T47D (cell line): ENCODE measurements around the gene GGCT.
"Not testable (repeated sequence)": the region's sequence is repeated elsewhere in the genome, so short reads cannot be mapped to it uniquely, and the experiment has no call there.

Experiments
- DNase-seq, 2 experiments: peaks; one replicate each; pipeline versions ENCODE4 v3.0.0 to v3.0.0-alpha.2; 2011 to 2012; ENCODE audit warnings: low read depth in 1 of 2, low spot score in 1 of 2
- JUND ChIP-seq: IDR thresholded peaks from 2 replicates; pipeline ENCODE4 v1.6.1; 2012; ENCODE audit warnings: low read depth
- in situ Hi-C: cut with HindIII; loops from 2 replicates; pipeline ENCODE4 v1.10.0; 2016; ENCODE audit warnings: low sequenced_read_pairs, low pct_unique_long_range_greater_than_20kb

GGCT gene

GRCh38 chr7:30504301-30505173, at the start of gene GGCT:
Gene GGCT, minus strand, starts transcription at chr7:30504829. Its CDS starts 120 bp downstream, at chr7:30504709.
- DNase-seq = peak; percentile 95 to 99
- no peak for TF ChIP-seq JUND
- in situ Hi-C loops = no loop called here

- no peak for DNase-seq
- TF ChIP-seq JUND = no peak
- in situ Hi-C loops = no loop called here
Observed at GRCh38 chr7:30553546-30553945, 48.9 kb upstream of the GGCT start.

- in situ Hi-C loops = no loop called here
- no peak for DNase-seq
- TF ChIP-seq JUND = no peak
Observed at GRCh38 chr7:30553141-30553540, 48.5 kb upstream of the GGCT start.

GRCh38 chr7:30552330-30552729, 47.7 kb upstream of the GGCT start:
- no peak for TF ChIP-seq JUND
- in situ Hi-C loops = no loop called here
- no peak for DNase-seq

- DNase-seq = no peak
- no peak for TF ChIP-seq JUND
- in situ Hi-C loops = no loop called here
Observed at GRCh38 chr7:30549931-30550493, 45.4 kb upstream of the GGCT start.

- peak; percentile 74 to 88 for DNase-seq
- in situ Hi-C loops = no loop called here
- TF ChIP-seq JUND = no peak
Observed at GRCh38 chr7:30548845-30549244, 44.2 kb upstream of the GGCT start.

GRCh38 chr7:30546596-30546995, 42.0 kb upstream of the GGCT start:
- TF ChIP-seq JUND = no peak
- in situ Hi-C loops = no loop called here
- DNase-seq = no peak

- in situ Hi-C loops = no loop called here
- DNase-seq = no peak
- TF ChIP-seq JUND = no peak
Observed at GRCh38 chr7:30545791-30546555, 41.3 kb upstream of the GGCT start.

- no peak for TF ChIP-seq JUND
- no peak for DNase-seq
- in situ Hi-C loops = no loop called here
Observed at GRCh38 chr7:30543813-30544525, 39.3 kb upstream of the GGCT start.

GRCh38 chr7:30543115-30543514, 38.5 kb upstream of the GGCT start:
- in situ Hi-C loops, DNase-seq: not testable (repeated sequence)

GRCh38 chr7:30533886-30534285, 29.3 kb upstream of the GGCT start:
- in situ Hi-C loops = no loop called here
- DNase-seq = no peak
- TF ChIP-seq JUND = no peak

- no peak for TF ChIP-seq JUND
- DNase-seq = no peak
- in situ Hi-C loops = no loop called here
Observed at GRCh38 chr7:30531286-30531685, 26.7 kb upstream of the GGCT start.

GRCh38 chr7:30530373-30530772, 25.7 kb upstream of the GGCT start:
- no peak for TF ChIP-seq JUND
- in situ Hi-C loops = no loop called here

More at GRCh38 chr7:30530373-30530772, 25.7 kb upstream of the GGCT start:
- DNase-seq = no peak
